Liver (tissue), 9 donors: ENCODE results near the gene SEMA4D. TPM values are rescaled to one million over a fixed set of nuclear protein-coding genes. Genes with fewer than 3 reads are reported as not detected.

Source experiments
- DNase-seq: peaks from one replicate; pipeline ENCODE4 v3.0.0-alpha.2; 2017; ENCODE audit warnings: low spot score
- H3K27ac ChIP-seq, 2 donors: one replicate each; pipeline ENCODE4 v1.7.0; 2013; ENCODE audit warnings: inconsistent platforms in 2 of 2, low read length in 2 of 2, control low read depth in 1 of 2, low read depth in 1 of 2, mild to moderate bottlenecking in 1 of 2
- H3K27me3 ChIP-seq, 4 donors: one replicate each; pipeline versions ENCODE4 v1.6.1 to v1.7.0; 2013; ENCODE audit warnings: low read length in 3 of 4, inconsistent platforms in 1 of 4, mild to moderate bottlenecking in 1 of 4, moderate library complexity in 1 of 4; ENCODE audit not compliant: control insufficient read depth in 4 of 4, insufficient read depth in 4 of 4
- H3K36me3 ChIP-seq, 4 donors: one replicate each; pipeline versions ENCODE4 v1.6.1 to v1.7.0; 2013; ENCODE audit warnings: low read length in 3 of 4, mild to moderate bottlenecking in 3 of 4, low read depth in 1 of 4, moderate library complexity in 1 of 4; ENCODE audit not compliant: control insufficient read depth in 4 of 4, insufficient read depth in 3 of 4
- H3K4me1 ChIP-seq, 4 donors: one replicate each; pipeline versions ENCODE4 v1.6.1 to v1.7.0; 2013; ENCODE audit warnings: low read length in 3 of 4, mild to moderate bottlenecking in 3 of 4, moderate library complexity in 1 of 4; ENCODE audit not compliant: control insufficient read depth in 4 of 4, insufficient read depth in 4 of 4
- H3K4me3 ChIP-seq, 3 donors: one replicate each; pipeline versions ENCODE4 v1.6.1 to v1.7.0; 2013; ENCODE audit warnings: low read length in 3 of 3, control low read depth in 1 of 3, low read depth in 1 of 3, mild to moderate bottlenecking in 1 of 3
- H3K9ac ChIP-seq, 2 donors: one replicate each; pipeline ENCODE4 v1.7.0; 2013; ENCODE audit warnings: low read length in 2 of 2, mild to moderate bottlenecking in 2 of 2, moderate library complexity in 2 of 2, control low read depth in 1 of 2, low read depth in 1 of 2
- H3K9me3 ChIP-seq, 4 donors: one replicate each; pipeline versions ENCODE4 v1.6.1 to v1.7.0; 2013; ENCODE audit warnings: low read length in 3 of 4; ENCODE audit not compliant: control insufficient read depth in 4 of 4
- EGR1 ChIP-seq, 2 donors: IDR thresholded peaks; 2 replicates each; pipeline ENCODE4 v1.6.1; 2016 to 2018; ENCODE audit warnings: antibody characterized with exemption in 2 of 2, low read depth in 2 of 2
- FOXA1 ChIP-seq: IDR thresholded peaks from 2 replicates; pipeline ENCODE4 v1.6.1; 2016; ENCODE audit warnings: antibody characterized with exemption
- FOXA2 ChIP-seq: IDR thresholded peaks from 2 replicates; pipeline ENCODE4 v1.6.1; 2016; ENCODE audit warnings: antibody characterized with exemption
- GABPA ChIP-seq, 2 donors: IDR thresholded peaks in 1 of 2; conservative IDR thresholded peaks in 1 of 2; 2 replicates each; pipeline ENCODE4 v1.6.1; 2016; ENCODE audit warnings: antibody characterized with exemption in 2 of 2, mild to moderate bottlenecking in 1 of 2, moderate library complexity in 1 of 2
- HNF4A ChIP-seq, 2 donors: conservative IDR thresholded peaks; 2 replicates each; pipeline ENCODE4 v1.6.1; 2016; ENCODE audit warnings: antibody characterized with exemption in 2 of 2, mild to moderate bottlenecking in 2 of 2
- HNF4G ChIP-seq: IDR thresholded peaks from 2 replicates; pipeline ENCODE4 v1.6.1; 2016; ENCODE audit warnings: antibody characterized with exemption
- JUND ChIP-seq, 2 donors: IDR thresholded peaks; 2 replicates each; pipeline ENCODE4 v1.6.1; 2016; ENCODE audit warnings: antibody characterized with exemption in 2 of 2
- MAX ChIP-seq: IDR thresholded peaks from 2 replicates; pipeline ENCODE4 v1.6.1; 2016; ENCODE audit warnings: antibody characterized with exemption
- NR2F2 ChIP-seq: IDR thresholded peaks from 2 replicates; pipeline ENCODE4 v1.6.1; 2016; ENCODE audit warnings: antibody characterized with exemption
- RAD21 ChIP-seq, 2 donors: IDR thresholded peaks; 2 replicates each; pipeline ENCODE4 v1.6.1; 2016; ENCODE audit warnings: antibody characterized with exemption in 2 of 2, mild to moderate bottlenecking in 2 of 2
- REST ChIP-seq: IDR thresholded peaks from 2 replicates; pipeline ENCODE4 v1.6.1; 2016; ENCODE audit warnings: antibody characterized with exemption, mild to moderate bottlenecking
- RXRA ChIP-seq, 2 donors: IDR thresholded peaks; 2 replicates each; pipeline ENCODE4 v1.6.1; 2017 to 2018; ENCODE audit warnings: antibody characterized with exemption in 2 of 2, mild to moderate bottlenecking in 1 of 2
- SP1 ChIP-seq: IDR thresholded peaks from 2 replicates; pipeline ENCODE4 v1.6.1; 2018; ENCODE audit warnings: antibody characterized with exemption, mild to moderate bottlenecking
- TAF1 ChIP-seq: conservative IDR thresholded peaks from 2 replicates; pipeline ENCODE4 v1.6.1; 2016; ENCODE audit warnings: antibody characterized with exemption, mild to moderate bottlenecking
- YY1 ChIP-seq: IDR thresholded peaks from 2 replicates; pipeline ENCODE4 v1.6.1; 2016; ENCODE audit warnings: antibody characterized with exemption, mild to moderate bottlenecking
- WGBS: extraction: QIAGEN DNeasy Blood & Tissue Kit; methylation state at CpG from one replicate; pipeline ENCODE4 v1.1.7; 2013; 5-methylcytosine and 5-hydroxymethylcytosine counted together
- polyA plus RNA-seq, 2 donors: library from polyadenylated mRNA; stranded (reverse) in 1 of 2; unstranded in 1 of 2; fragments of 200-250 nt in 1 of 2; fragments of >200 nt in 1 of 2; fragmentation: Nextera tagmentation in 1 of 2; extraction: Ambion mirVana in 1 of 2; gene quantifications; one replicate each; pipeline versions ENCODE4 v1.2.1 to v1.2.3, GENCODE V29; 2013 to 2015
- total RNA-seq, 2 donors: library from RNA; depleted of rRNA; stranded (reverse); fragments of >200 nt; gene quantifications; one replicate each; pipeline ENCODE4 v1.2.3, GENCODE V29; 2014
- TF ChIP-seq, protein P1 (sequence below): fragments of 150-350 bp; IDR thresholded peaks from 2 replicates; pipeline ENCODE4 v1.5.1; 2017; ENCODE audit warnings: improper control_type of control experiment, low read depth, low read length; ENCODE audit not compliant: missing input control
- TF ChIP-seq, protein P2 (sequence below): IDR thresholded peaks from 2 replicates; pipeline ENCODE4 v1.6.1; 2016; ENCODE audit warnings: antibody characterized with exemption
- TF ChIP-seq, protein P3 (sequence below): IDR thresholded peaks from 2 replicates; pipeline ENCODE4 v1.6.1; 2016; ENCODE audit warnings: antibody characterized with exemption
- donor health status: healthy.
- donor health status: healthy.
- donor health status: healthy.
- donor health status: healthy.
- donor health status: healthy.

The SEMA4D gene
- total and polyA plus RNA-seq, 4 donors, result 1.4 to 12.0 (median 4.1) TPM

DNA sequence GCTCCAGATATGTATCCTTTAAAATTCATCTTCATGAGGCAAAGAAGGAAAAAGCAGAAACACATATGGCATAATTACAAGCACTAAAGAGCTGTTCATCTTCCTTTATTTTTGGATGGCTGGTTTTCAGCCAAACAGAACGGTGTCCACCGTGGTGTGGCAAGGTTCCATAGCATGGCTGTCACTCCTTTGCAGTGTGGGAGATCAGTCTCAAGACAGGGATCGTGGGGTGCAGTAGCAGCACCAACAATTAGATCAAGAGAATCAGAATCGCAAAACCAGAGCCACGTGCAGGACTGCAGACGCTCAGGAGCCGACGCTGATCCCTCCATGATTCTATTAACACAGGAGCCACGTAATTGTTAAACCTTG lies 79.5 kb downstream of the SEMA4D start (continued):
- TF ChIP-seq EGR1 (IDR thresholded peaks at IDR 0.05; ENCODE audit: low read depth in 2 of 2) (no peak), HNF4A (conservative IDR thresholded peaks at IDR 0.05) (no peak)

GRCh38 chr9:89417832-89418473 lies 80.0 kb downstream of the SEMA4D start:
- no peaks in the 10 kb centered on the region for H3K9me3 ChIP-seq
- no peak for DNase-seq
- H3K36me3 ChIP-seq, result no peaks in the 10 kb centered on the region
- no peak overlapping the region for H3K9ac ChIP-seq
- WGBS, result 83% methylated on average over 6 of the region's 6 CpGs
- TF ChIP-seq EGR1 (IDR thresholded peaks at IDR 0.05; ENCODE audit: low read depth in 2 of 2), result no peak
- no peaks in the 10 kb centered on the region for H3K4me1 ChIP-seq
- no peak overlapping the region for H3K27ac ChIP-seq
- H3K4me3 ChIP-seq, result no peak overlapping the region
- no peaks in the 10 kb centered on the region for H3K27me3 ChIP-seq

DNA sequence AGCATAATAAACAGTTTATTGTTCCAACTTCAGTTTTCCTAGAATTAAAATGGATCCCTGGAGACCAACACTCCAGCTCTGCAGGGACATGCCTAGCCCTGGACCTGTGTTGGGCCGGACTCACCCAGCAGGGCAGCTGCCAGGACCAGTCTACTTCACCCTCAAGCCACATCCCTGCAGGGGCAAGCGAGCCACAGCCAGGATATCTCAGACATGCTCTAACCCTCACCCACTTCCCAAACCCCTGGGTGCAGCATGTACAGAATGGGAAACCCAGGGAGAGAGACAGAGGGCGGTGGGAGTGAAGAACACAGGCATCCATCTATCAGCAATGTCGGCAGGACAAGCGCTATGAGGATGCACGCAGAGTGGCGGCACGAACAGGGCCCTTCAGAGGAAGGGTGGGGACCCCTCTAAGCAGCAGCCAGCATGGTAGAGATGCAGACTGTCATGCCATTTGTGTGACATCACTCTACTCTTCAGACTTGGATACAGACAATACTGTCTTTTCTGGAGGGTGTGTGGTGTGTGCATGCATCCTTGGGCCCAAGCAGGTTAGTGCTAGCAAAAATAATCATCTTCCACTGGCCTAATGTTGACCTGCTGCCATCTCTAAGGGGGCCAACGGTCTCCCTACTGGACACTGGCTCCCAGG lies 83.1 kb downstream of the SEMA4D start:
- no peaks in the 10 kb centered on the region for H3K27me3 ChIP-seq
- no peaks in the 10 kb centered on the region for H3K9me3 ChIP-seq
- H3K36me3 ChIP-seq, result no peaks in the 10 kb centered on the region
- H3K27ac ChIP-seq, result no peak overlapping the region
- H3K9ac ChIP-seq, result no peak overlapping the region
- 97% methylated on average over 9 of the region's 9 CpGs for WGBS
- DNase-seq, result no peak
- TF ChIP-seq YY1 (no peak), FOXA1 (no peak), GABPA (IDR thresholded peaks at IDR 0.05 in 1 of 2, conservative IDR thresholded peaks at IDR 0.05 in 1 of 2) (no peak), REST (no peak), RXRA (IDR thresholded peaks at IDR 0.05) (no peak), HNF4G (no peak), FOXA2 (no peak), EGR1 (IDR thresholded peaks at IDR 0.05; ENCODE audit: low read depth in 2 of 2) (no peak), JUND (IDR thresholded peaks at IDR 0.05) (no peak), SP1 (no peak), RAD21 (IDR thresholded peaks at IDR 0.05) (no peak), MAX (no peak), TAF1 (no peak), NR2F2 (no peak), HNF4A (conservative IDR thresholded peaks at IDR 0.05) (no peak)
- TF ChIP-seq, protein P1, sequence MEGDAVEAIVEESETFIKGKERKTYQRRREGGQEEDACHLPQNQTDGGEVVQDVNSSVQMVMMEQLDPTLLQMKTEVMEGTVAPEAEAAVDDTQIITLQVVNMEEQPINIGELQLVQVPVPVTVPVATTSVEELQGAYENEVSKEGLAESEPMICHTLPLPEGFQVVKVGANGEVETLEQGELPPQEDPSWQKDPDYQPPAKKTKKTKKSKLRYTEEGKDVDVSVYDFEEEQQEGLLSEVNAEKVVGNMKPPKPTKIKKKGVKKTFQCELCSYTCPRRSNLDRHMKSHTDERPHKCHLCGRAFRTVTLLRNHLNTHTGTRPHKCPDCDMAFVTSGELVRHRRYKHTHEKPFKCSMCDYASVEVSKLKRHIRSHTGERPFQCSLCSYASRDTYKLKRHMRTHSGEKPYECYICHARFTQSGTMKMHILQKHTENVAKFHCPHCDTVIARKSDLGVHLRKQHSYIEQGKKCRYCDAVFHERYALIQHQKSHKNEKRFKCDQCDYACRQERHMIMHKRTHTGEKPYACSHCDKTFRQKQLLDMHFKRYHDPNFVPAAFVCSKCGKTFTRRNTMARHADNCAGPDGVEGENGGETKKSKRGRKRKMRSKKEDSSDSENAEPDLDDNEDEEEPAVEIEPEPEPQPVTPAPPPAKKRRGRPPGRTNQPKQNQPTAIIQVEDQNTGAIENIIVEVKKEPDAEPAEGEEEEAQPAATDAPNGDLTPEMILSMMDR, result no peak
- TF ChIP-seq, protein P2, sequence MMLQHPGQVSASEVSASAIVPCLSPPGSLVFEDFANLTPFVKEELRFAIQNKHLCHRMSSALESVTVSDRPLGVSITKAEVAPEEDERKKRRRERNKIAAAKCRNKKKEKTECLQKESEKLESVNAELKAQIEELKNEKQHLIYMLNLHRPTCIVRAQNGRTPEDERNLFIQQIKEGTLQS, result no peak
- TF ChIP-seq, protein P3, sequence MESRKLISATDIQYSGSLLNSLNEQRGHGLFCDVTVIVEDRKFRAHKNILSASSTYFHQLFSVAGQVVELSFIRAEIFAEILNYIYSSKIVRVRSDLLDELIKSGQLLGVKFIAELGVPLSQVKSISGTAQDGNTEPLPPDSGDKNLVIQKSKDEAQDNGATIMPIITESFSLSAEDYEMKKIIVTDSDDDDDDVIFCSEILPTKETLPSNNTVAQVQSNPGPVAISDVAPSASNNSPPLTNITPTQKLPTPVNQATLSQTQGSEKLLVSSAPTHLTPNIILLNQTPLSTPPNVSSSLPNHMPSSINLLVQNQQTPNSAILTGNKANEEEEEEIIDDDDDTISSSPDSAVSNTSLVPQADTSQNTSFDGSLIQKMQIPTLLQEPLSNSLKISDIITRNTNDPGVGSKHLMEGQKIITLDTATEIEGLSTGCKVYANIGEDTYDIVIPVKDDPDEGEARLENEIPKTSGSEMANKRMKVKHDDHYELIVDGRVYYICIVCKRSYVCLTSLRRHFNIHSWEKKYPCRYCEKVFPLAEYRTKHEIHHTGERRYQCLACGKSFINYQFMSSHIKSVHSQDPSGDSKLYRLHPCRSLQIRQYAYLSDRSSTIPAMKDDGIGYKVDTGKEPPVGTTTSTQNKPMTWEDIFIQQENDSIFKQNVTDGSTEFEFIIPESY, result no peak
- H3K4me3 ChIP-seq, result no peak overlapping the region
- H3K4me1 ChIP-seq, result no peaks in the 10 kb centered on the region
